Activated CD8-positive, alpha-beta memory T cell treated with anti-CD3 and anti-CD28 coated beads for 36 hours (primary cell): ENCODE results near the gene MAT2A. TPM values are rescaled to one million over a fixed set of nuclear protein-coding genes. Genes with fewer than 3 reads are reported as not detected.

Experiments
- CTCF ChIA-PET: fragments of 350-600 bp; sonication (Branson Sonifier 250); formaldehyde crosslinking; loops from one replicate; lab custom pipeline; 2021; ENCODE audit warnings: antibody characterized with exemption; lab: Charles Lee
- POLR2A ChIA-PET: fragments of 350-600 bp; sonication (Branson Sonifier 250); formaldehyde crosslinking; loops from one replicate; lab custom pipeline; 2021; ENCODE audit warnings: antibody characterized with exemption; lab: Charles Lee
- total RNA-seq, 2 experiments: library from RNA; stranded (reverse); gene quantifications; one replicate each; pipeline ENCODE4 v1.2.3, GENCODE V29; 2021

The MAT2A gene
- total RNA-seq, 2 experiments from 2014 or later, result 396 to 417 TPM

DNA sequence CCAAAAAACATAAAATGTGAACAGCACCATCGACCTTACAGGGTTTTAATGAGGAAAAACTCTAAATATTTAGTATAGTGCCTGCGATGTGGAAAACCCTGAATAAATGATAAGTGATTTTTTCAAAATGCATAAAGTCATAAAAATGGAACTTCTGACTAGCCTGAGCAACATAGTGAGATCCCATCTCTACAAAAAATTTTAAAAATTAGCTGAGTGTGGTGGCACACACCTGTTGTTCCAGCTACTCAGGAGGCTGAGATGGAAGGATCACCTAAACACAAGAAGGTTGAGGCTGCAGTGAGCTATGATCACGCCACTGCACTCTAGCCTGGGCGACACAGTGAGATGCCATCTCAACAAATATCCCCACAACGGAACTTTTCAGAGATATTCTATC, 18.2 kb downstream of the MAT2A start:
- CTCF ChIA-PET, result no interaction called here
- POLR2A ChIA-PET, result interaction anchor here (1.3 to 1.6 kb wide), 2 partner anchors 18 to 38 kb away, joined by 5 read pairs; partner anchors contain the start of genes MAT2A and RNF181

DNA sequence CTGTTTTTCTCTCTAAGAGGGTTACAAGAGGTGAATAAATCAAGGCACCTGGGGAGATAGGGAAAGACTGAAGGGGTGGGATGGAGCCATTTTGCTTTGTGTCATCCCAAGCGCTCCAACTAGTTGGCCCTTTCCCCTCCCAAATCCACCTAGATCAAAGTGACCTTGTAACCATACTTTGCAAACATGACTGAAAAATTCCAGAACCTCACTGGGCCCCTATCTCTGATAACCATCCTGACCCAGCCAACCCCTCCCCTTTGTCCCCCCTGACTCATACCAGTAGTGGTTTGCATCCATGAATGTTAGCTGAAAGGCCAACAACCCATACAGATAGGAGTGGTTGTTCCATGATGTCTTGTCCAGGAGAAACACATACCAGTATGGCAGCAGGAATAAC, 19.2 kb downstream of the MAT2A start:
- POLR2A ChIA-PET, result no interaction called here

DNA sequence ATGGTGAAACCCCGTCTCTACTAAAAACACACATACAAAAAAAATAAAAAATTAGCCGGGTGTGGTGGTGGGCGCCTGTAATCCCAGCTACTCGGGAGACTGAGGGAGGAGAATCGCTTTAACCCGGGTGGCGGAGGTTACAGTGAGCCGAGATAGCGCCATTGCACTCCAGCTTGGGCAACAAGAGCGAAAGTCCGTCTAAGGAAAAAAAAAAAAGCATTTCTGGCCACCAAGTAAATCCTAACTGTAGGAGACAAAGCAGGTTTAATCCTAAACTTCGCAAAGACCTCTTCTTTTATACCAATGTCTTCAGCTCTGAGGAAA, 21.4 kb downstream of the MAT2A start:
- ChIA-PET CTCF (interaction anchor here (0.7 to 3.3 kb wide), 4 partner anchors 9 to 22 kb away, joined by 3 to 15 read pairs (median 3); no protein-coding TSS in a partner anchor), POLR2A (interaction anchor here (0.7 to 2.4 kb wide), 6 partner anchors 8 to 122 kb away, joined by 3 to 14 read pairs (median 5); partner anchors contain the start of genes C2orf68 and MAT2A)

More for the DNA sequence above, 19.2 kb downstream of the MAT2A start:
- CTCF ChIA-PET, result no interaction called here

DNA sequence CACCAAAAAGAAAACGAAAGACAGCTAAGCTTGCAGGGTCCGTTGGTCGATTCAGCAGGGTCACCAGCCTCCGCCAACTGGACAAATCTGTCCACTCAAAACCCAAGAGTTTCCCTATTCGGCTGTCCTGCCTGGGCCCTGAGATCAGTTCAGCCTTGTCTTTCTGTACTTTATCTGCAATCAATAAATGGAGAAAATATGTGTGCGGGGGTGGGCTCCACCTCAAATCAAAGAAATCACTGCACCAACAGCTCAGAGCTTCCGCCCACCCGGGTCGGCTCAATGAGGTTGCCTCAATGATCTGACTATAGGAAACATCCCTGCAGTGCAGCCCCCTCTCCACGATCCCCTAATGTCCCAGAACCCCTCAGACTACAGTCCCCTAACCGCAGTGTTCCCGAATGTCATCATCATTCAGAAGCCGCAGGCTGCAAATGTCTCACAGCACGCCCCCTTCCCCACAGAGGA, 21.9 kb downstream of the MAT2A start:
- ChIA-PET POLR2A (interaction anchor here (0.6 to 2.4 kb wide), 9 partner anchors 9 to 122 kb away, joined by 3 to 14 read pairs (median 4); partner anchors contain the start of genes C2orf68 and MAT2A), CTCF (interaction anchor here (0.7 to 3.3 kb wide), 5 partner anchors 10 to 23 kb away, joined by 3 to 15 read pairs (median 3); partner anchors contain the start of gene VAMP5)

DNA sequence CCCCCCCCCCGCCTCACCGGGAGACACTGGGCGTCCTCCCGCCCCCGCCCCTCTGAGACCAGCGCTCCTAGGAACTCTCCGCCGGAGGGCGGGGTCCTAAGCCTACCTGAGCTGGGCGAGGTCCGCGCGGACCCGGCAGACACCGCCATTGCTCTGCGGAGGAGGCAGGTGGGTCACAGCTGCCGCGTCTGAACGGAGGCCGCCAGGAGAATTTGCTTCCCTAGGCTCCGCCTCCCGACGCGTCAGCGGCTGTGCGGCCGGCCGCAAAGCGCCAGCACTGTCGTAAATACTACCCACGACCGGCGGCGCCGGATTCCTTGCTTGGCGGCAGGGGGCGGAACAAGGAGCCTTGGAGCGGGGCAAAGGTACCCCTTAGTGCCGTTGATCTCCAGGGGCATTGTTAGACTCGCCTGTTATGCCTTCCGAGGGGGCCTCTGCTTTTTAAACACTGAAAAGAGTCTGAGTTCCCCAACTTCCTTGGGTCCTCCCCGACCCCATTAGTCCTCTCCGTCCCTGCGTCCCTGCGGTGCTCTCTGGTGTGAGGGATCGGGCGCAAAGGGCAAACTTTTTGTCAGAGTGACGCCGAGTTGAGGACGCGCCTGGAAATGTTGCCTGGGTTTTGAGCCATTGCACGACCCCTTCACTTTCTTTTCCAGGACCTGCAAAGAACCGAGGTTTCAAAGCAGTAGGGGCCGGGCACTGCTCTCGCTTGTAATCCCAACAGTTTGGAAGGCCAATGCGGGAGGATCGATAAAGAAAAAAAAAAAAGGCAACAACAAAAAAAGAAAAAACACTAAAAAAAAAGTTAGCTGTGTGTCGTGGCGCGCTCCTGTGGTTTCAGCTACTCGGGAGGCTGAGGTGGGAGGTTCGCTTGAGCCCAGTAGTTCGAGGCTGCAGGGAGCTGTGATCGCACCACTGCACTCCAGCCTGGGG, 22.6 kb downstream of the MAT2A start, which contains the start of gene GGCX:
Gene GGCX, minus strand, starts transcription at position 214 of the 933 bp plus-strand sequence. Its CDS starts 65 bp downstream, at position 149.
- ChIA-PET POLR2A (interaction anchor here (0.5 to 2.4 kb wide), 18 partner anchors 9 to 235 kb away, joined by 3 to 14 read pairs (median 4); partner anchors contain the start of genes C2orf68 and MAT2A), CTCF (interaction anchor here (0.6 to 3.3 kb wide), 8 partner anchors 10 to 124 kb away, joined by 3 to 15 read pairs (median 3); partner anchors contain the start of gene VAMP5)

DNA sequence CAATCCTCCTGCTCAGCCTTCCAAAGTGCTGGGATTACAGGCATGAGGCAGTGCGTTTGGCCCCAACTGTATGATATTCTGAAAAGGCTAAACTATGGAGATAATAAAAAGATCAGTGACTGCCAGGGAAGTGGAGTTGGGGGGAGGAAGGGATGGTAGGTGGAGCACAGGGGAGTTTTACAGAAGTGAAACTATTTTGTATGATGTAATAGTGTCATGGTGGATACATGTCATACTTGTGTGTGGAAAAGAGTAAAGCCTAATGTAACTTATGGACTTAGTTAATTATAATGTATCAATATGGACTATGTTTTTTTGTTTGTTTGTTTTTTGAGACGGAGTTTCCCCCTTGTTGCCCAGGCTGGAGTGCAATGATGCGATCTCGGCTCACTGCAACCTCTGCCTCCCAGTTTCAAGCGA, 25.2 kb downstream of the MAT2A start:
- ChIA-PET POLR2A (interaction anchor here (0.5 kb wide), 1 partner anchor 21 kb away, joined by 3 read pairs; no protein-coding TSS in a partner anchor), CTCF (no interaction called here)

DNA sequence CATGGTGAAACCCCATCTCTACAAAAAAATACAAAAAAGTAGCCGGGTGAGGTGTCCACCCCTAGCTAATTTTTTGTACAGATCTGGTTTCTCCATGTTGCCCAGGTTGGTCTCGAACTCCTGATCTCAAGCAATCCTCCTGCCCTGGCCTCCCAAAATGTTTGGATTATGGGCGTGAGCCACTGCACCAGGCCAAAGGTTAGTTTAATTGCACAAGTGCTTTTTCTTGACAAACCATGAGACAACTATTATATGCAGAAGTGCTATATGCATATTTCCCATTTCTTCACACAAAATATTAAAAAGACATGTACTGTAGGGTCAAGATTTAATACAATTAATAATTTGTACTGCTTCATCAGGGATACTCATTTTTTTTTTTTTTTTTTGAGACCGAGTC, 27.3 kb downstream of the MAT2A start:
- POLR2A ChIA-PET, result interaction anchor here (0.7 kb wide), 1 partner anchor 1018 kb away, joined by 6 read pairs; no protein-coding TSS in a partner anchor
- CTCF ChIA-PET, result no interaction called here

DNA sequence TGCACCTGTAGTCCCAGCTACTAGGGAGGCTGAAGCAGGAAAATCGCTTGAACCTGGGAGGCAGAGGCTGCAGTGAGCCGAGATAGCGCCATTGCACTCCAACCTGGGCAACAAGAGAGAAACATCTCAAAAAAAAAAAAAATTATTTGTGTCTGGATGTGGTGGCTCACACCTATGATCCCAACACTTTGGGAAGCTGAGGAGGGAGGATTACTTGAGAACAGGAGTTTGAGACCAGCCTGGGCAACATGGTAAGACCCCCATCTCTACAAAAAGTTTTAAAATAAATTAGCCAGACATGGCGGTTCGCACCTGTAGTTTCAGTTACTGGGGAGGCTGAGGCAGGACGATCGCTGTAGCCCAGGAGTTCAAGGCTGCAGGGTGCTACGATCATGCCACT, 36.8 kb downstream of the MAT2A start:
- CTCF ChIA-PET, result interaction anchor here (1.6 kb wide), 1 partner anchor 20 kb away, joined by 3 read pairs; the partner anchor contains the start of gene RNF181
- POLR2A ChIA-PET, result interaction anchor here (0.6 kb wide), 2 partner anchors 14 to 26 kb away, joined by 3 to 5 read pairs; no protein-coding TSS in a partner anchor

DNA sequence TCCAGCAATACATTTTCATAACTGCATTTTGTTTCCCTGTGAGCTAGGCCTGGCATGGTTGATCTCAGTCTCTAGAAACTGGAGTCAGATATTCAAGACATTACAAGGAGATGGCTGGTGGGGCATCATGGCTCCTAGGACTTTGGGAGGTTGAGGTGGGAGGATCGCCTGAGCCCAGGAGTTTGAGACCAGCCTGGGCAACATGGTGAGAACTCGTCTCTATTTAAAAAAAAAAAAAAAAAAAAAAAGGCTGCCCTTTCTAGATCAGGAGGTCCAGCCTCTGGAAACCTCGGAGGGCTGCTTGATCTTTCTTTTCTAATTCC, 38.1 kb downstream of the MAT2A start:
- CTCF ChIA-PET, result interaction anchor here (0.7 to 2.5 kb wide), 4 partner anchors 11 to 471 kb away, joined by 3 to 7 read pairs (median 5); partner anchors contain the start of gene RNF181
- POLR2A ChIA-PET, result interaction anchor here (0.6 kb wide), 1 partner anchor 42 kb away, joined by 5 read pairs; no protein-coding TSS in a partner anchor

DNA sequence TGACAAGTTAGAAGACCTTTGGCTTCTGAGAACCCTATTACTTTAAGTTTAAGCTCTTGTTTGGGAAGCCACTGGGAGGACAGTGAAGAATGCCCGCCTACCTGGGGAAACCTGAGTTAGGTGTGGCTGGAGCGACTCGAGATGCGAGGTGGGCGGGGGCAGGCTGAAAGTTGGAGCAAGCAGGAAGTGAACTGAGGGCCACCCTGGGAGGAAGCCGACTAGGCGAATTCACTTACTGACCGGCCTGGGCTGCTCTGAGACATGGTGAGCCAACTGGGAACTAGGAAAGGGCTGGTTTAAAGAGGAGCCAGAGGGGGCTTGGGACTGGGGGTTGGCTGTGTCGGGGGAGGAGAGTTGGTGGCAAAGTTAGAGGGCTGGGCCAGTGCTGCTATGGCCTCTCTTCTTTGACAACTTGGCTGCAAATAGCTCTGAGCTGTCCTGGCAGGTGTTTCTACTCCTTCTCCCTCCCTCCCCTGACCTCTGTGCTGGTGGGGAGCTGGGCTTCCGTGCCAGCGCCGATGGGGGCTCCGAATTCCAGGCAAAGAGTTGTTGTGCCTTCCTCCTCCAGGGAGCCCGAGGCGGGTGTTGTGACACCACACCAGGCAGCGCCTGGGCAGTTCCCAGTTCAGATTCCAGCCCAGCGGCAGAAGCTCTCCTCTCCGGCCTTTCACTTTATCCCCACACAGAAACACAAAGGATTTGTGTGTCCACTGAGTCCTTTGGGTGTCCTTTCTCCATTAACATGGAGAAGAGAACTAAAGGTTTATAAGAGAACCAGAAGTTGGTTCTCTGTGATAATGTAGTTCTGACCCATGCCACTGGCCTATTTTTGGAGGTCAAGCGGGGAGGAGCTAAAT, 38.6 kb downstream of the MAT2A start, which contains the start of gene VAMP8:
Gene VAMP8, plus strand, starts transcription at position 201 of the 857 bp plus-strand sequence. Its CDS starts 61 bp downstream, at position 262.
- POLR2A ChIA-PET, result interaction anchor here (0.6 to 0.8 kb wide), 2 partner anchors 14 to 28 kb away, joined by 3 to 5 read pairs; no protein-coding TSS in a partner anchor
- CTCF ChIA-PET, result interaction anchor here (0.6 to 2.5 kb wide), 5 partner anchors 10 to 470 kb away, joined by 3 to 7 read pairs (median 4); partner anchors contain the start of genes MAT2A and RNF181

DNA sequence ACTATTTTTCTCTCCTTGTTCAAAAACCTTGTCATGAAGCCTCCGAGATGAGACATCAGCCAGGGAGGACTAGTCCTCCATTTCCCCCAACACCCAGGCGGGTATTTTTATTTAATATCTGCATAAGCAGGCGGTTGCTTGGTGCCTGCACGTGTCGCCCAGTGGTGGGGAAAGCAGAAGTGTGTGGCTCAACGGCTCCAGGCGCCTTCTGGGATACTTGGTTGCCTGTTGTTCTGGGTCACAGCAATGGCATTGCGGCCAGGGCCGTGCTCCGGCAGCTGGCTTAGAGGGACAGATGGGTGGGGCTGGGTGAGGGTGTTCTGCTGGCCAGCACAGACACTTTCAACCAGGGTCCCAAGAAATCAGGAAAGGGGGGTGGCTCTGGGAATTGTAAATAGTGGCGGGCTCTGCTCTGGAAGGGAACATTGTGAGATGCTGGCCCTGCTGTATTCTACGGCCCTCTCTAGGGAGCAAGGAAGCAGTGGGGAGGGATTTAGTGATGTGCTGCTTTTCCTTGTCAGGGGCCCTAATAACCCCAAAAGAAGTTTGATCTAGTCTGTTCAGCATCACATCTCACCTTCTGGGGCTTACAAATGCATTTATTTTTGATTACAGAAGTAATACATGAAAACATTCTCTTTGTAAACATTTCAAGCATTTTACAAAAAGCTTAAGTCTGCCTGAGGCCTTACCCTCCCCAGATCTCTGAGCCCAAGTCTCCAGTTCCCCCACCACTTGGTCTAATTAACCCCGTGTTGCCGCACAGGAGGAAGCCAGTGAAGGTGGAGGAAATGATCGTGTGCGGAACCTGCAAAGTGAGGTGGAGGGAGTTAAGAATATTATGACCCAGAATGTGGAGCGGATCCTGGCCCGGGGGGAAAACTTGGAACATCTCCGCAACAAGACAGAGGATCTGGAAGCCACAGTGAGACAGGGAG, 39.5 kb downstream of the MAT2A start:
- ChIA-PET POLR2A (interaction anchor here (0.6 to 0.8 kb wide), 3 partner anchors 15 to 40 kb away, joined by 3 to 5 read pairs (median 4); partner anchors contain the start of gene MAT2A), CTCF (interaction anchor here (0.6 to 2.5 kb wide), 3 partner anchors 9 to 40 kb away, joined by 3 to 7 read pairs (median 6); partner anchors contain the start of genes MAT2A and RNF181)

DNA sequence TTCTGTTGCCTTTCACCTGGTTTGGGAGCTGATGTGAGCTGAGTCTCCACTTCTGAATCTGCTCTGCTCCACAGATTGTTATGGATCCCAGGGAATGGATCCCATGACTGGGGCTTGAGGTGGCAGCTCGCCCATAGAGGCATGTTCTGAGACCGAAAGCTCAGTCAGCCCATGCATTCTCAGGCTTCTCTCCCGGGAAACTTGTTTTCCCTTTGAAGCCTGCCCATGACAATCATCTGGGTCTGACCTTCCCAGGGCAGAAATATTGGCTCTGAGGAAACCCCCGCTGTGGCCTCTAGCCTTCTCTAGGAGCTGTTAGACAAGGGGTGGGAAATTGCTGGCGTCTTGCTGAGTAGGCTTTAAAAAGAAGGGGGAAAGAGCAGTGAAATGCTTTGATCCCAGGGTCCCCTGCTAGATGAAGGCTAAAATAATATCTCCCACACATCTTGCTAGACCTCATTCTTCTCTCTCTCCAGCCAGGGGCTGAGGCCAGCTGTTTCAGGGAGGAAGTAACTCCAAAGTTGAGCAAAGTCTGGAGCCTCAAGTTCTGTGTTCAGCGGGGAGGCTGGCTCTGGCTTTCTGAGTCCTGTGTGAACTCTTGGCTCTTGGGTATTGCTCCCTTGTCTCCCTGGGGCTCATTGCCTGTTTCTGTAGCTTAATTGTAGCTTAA, 40.4 kb downstream of the MAT2A start:
- POLR2A ChIA-PET, result interaction anchor here (0.8 kb wide), 1 partner anchor 41 kb away, joined by 4 read pairs; the partner anchor contains the start of gene MAT2A
- CTCF ChIA-PET, result interaction anchor here (2.5 kb wide), 1 partner anchor 16 kb away, joined by 6 read pairs; the partner anchor contains the start of gene RNF181

DNA sequence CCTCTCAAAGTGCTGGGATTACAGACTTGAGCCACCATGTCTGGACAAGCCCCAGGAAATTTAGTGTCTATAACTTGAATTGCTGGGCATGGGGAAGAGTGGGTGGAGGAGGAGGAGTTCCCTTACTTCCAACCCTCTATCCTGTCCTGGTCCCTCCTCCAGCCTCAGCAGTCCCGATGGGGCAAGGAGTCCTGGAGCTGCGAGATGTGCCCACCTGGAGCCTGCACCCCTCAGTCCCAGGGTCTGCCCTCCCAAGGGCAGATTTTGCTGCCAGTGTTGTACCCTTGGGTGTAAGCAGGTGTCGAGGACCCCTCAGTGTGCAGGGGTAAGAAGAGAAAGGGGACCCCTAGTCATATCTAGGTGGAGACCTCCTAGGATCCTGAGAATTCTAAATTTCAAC, 41.2 kb downstream of the MAT2A start:
- POLR2A ChIA-PET, result no interaction called here

DNA sequence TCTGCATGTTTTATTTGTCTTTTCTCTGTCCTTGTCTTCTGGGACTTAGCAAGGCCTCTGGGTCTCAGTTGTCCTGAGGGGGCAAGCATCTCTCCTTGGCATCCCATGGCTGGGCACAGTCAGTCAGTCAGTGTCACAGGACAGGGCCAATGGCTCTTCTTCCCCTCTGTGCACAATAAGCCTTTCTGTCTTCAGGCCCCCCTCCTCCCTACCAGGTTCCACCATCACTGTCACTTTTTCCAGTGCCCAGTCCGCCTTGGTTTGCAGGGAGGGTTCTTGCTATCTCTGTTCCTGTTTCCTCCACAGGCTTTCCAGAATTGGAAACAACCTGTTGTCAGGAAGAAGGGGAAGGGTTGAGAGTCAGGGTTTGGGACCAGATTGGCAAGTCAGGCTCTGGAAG, 43.5 kb downstream of the MAT2A start:
- ChIA-PET POLR2A (no interaction called here), CTCF (no interaction called here)

More for the DNA sequence above, 41.2 kb downstream of the MAT2A start:
- CTCF ChIA-PET, result no interaction called here

DNA sequence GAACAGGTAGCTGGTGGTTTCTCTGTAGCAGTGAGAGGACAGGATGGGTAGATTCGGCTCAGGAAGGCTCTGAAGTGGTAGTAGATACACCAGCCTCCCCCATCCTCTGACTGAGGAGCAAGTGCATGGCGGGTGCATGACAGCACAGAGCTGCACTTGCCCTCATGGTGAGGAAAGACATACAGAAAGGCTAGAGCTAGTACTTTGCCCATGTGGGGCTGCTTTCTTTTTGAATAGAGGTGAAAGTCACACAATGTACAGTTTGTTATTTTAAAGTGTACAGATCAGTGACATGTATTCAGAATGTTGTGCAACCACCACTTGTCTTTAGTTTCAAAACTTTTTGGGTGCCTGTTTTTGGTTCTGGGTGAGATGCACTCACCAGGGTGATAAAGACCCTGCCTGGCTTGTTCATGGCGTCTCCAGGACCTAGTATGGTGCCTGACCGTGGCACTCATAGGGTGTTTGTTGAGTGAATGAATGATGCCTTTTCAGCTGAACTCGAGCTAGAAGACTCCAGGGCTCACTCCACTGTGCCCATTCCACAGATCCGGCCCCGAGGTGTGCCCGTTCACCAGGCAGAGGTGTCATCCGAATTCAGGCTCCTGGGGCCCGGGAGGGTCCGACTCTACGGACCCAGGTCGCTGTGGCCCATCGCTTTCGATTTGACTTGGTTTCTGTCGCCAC, 44.8 kb downstream of the MAT2A start:
- POLR2A ChIA-PET, result interaction anchor here (2.9 kb wide), 1 partner anchor 12 kb away, joined by 12 read pairs; the partner anchor contains the start of gene RNF181
- CTCF ChIA-PET, result interaction anchor here (0.7 to 1.8 kb wide), 3 partner anchors 22 to 53 kb away, joined by 3 to 4 read pairs (median 3); no protein-coding TSS in a partner anchor
